Midbrain (tissue), 1 donor: ENCODE results near the gene LDLRAD4.
A peak's percentile ranks its signal among the peaks of the same experiment; 100 is the strongest.

Experiments used
- DNase-seq: peaks from one replicate; lab custom pipeline; 2025; lab: John Stamatoyannopoulos, UW

The LDLRAD4 gene

GRCh38 chr18:13371689-13372418 is 153.3 kb downstream of the LDLRAD4 start:
- DNase-seq, result no peak

GRCh38 chr18:13372531-13372951 is 154.0 kb downstream of the LDLRAD4 start:
- DNase-seq, result no peak

- no peak for DNase-seq
These were observed 155.5 kb downstream of the LDLRAD4 start for GRCh38 chr18:13374096-13374467.

- DNase-seq, result peak; percentile 36
These were observed 156.1 kb downstream of the LDLRAD4 start for GRCh38 chr18:13374468-13375301.

GRCh38 chr18:13375302-13376255 is 157.0 kb downstream of the LDLRAD4 start:
- DNase-seq, result no peak

GRCh38 chr18:13376298-13376840 is 157.8 kb downstream of the LDLRAD4 start:
- DNase-seq, result no peak

GRCh38 chr18:13376841-13377351 is 158.3 kb downstream of the LDLRAD4 start:
- DNase-seq, result no peak

- DNase-seq, result peak; percentile 7
These were observed 158.9 kb downstream of the LDLRAD4 start for GRCh38 chr18:13377496-13377895.

GRCh38 chr18:13378150-13378549 is 159.6 kb downstream of the LDLRAD4 start:
- DNase-seq, result peak; percentile 8

- no peak for DNase-seq
These were observed 160.7 kb downstream of the LDLRAD4 start for GRCh38 chr18:13379062-13379865.

- DNase-seq, result no peak
These were observed 161.6 kb downstream of the LDLRAD4 start for GRCh38 chr18:13379930-13380690.

GRCh38 chr18:13380691-13381070 is 162.1 kb downstream of the LDLRAD4 start:
- no peak for DNase-seq

GRCh38 chr18:13381331-13381730 is 162.8 kb downstream of the LDLRAD4 start:
- no peak for DNase-seq

- peak; percentile 75 for DNase-seq
These were observed 163.4 kb downstream of the LDLRAD4 start for GRCh38 chr18:13381944-13382365.

- no peak for DNase-seq
These were observed 163.9 kb downstream of the LDLRAD4 start for GRCh38 chr18:13382366-13382953.

- DNase-seq, result no peak
These were observed 164.6 kb downstream of the LDLRAD4 start for GRCh38 chr18:13382954-13383827.

- no peak for DNase-seq
These were observed 168.6 kb downstream of the LDLRAD4 start for GRCh38 chr18:13386891-13387801.
